ENCODE data around the gene IFNG.

- no peak for TF ChIP-seq RAD21 (IDR thresholded peaks at IDR 0.05; ENCODE audit: insufficient read depth, low read depth, low read length)
- TF ChIP-seq POLR2A (IDR thresholded peaks at IDR 0.05; ENCODE audit: low read depth, low read length): no peak
- TF ChIP-seq MEF2A (IDR thresholded peaks at IDR 0.05; ENCODE audit: insufficient read depth, low read depth, low read length): no peak
- no peak for TF ChIP-seq ATF7 (IDR thresholded peaks at IDR 0.05; ENCODE audit: low read depth)
- TF ChIP-seq TAF1 (IDR thresholded peaks at IDR 0.05; ENCODE audit: borderline replicate concordance, low read depth, low read length): no peak
- TF ChIP-seq POLR2AphosphoS5 (IDR thresholded peaks at IDR 0.05; ENCODE audit: low read length): no peak
- no peak for TF ChIP-seq JUNB (IDR thresholded peaks at IDR 0.05)
- TF ChIP-seq, protein P1, sequence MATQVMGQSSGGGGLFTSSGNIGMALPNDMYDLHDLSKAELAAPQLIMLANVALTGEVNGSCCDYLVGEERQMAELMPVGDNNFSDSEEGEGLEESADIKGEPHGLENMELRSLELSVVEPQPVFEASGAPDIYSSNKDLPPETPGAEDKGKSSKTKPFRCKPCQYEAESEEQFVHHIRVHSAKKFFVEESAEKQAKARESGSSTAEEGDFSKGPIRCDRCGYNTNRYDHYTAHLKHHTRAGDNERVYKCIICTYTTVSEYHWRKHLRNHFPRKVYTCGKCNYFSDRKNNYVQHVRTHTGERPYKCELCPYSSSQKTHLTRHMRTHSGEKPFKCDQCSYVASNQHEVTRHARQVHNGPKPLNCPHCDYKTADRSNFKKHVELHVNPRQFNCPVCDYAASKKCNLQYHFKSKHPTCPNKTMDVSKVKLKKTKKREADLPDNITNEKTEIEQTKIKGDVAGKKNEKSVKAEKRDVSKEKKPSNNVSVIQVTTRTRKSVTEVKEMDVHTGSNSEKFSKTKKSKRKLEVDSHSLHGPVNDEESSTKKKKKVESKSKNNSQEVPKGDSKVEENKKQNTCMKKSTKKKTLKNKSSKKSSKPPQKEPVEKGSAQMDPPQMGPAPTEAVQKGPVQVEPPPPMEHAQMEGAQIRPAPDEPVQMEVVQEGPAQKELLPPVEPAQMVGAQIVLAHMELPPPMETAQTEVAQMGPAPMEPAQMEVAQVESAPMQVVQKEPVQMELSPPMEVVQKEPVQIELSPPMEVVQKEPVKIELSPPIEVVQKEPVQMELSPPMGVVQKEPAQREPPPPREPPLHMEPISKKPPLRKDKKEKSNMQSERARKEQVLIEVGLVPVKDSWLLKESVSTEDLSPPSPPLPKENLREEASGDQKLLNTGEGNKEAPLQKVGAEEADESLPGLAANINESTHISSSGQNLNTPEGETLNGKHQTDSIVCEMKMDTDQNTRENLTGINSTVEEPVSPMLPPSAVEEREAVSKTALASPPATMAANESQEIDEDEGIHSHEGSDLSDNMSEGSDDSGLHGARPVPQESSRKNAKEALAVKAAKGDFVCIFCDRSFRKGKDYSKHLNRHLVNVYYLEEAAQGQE (IDR thresholded peaks at IDR 0.05; ENCODE audit: low read depth, low read length): no peak
Observed at GRCh38 chr12:68137335-68137830, 22.2 kb downstream of the IFNG start.
